ENCODE data around the gene PRTG. TPM values are rescaled to one million over a fixed set of nuclear protein-coding genes. Genes with fewer than 3 reads are reported as not detected.
"Not testable (repeated sequence)": the region's sequence is repeated elsewhere in the genome, so short reads cannot be mapped to it uniquely, and the experiment has no call there.

Gene PRTG
- total RNA-seq, 1 donor: 0.45 TPM

DNA sequence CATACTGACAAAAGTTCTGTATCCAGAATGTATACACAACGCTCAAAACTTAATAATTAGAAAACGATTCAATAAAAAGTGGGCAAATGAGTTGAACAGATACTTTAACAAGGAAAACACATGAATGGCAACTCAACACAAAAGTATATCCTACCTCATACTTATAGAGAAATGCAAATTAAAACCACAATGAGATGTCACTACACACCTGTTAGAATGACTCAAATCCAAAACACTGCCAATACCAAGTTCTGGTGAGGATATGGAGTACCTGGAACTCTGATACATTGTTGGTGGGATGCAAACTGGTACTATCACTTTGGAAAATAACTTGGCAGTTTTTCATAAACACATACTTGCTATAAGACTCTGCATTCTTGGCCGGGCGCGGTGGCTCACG lies 42.1 kb downstream of the PRTG start:
- H3K4me3 ChIP-seq (ENCODE audit: low read depth, low read length): no peak overlapping the region
- TF ChIP-seq, protein P1, sequence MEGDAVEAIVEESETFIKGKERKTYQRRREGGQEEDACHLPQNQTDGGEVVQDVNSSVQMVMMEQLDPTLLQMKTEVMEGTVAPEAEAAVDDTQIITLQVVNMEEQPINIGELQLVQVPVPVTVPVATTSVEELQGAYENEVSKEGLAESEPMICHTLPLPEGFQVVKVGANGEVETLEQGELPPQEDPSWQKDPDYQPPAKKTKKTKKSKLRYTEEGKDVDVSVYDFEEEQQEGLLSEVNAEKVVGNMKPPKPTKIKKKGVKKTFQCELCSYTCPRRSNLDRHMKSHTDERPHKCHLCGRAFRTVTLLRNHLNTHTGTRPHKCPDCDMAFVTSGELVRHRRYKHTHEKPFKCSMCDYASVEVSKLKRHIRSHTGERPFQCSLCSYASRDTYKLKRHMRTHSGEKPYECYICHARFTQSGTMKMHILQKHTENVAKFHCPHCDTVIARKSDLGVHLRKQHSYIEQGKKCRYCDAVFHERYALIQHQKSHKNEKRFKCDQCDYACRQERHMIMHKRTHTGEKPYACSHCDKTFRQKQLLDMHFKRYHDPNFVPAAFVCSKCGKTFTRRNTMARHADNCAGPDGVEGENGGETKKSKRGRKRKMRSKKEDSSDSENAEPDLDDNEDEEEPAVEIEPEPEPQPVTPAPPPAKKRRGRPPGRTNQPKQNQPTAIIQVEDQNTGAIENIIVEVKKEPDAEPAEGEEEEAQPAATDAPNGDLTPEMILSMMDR (IDR thresholded peaks at IDR 0.05; ENCODE audit: insufficient read depth, low read length): no peak
- DNase-seq (ENCODE audit: low read depth): no peak

DNA sequence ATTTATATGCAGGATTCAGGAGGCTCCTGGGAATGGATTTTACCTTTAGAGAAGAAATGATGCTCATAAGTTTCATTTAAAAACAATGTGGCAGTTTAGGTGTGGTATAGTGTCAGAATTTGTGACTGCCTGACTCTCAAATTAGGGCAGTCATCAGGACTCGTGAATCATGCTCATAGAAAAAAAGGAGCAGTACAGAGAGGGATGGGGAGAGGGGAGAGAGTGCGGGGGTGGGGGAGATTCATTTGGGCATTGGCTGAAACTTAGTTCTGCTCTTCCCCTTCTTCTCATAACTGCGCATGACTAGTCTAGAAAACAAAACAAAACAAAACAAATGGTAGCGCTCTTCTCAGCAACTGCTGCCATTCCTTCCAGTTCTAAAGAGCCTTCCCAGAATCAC lies 44.3 kb downstream of the PRTG start:
- TF ChIP-seq, protein P1 (IDR thresholded peaks at IDR 0.05; ENCODE audit: insufficient read depth, low read length): no peak
- no peak for DNase-seq (ENCODE audit: low read depth)

DNA sequence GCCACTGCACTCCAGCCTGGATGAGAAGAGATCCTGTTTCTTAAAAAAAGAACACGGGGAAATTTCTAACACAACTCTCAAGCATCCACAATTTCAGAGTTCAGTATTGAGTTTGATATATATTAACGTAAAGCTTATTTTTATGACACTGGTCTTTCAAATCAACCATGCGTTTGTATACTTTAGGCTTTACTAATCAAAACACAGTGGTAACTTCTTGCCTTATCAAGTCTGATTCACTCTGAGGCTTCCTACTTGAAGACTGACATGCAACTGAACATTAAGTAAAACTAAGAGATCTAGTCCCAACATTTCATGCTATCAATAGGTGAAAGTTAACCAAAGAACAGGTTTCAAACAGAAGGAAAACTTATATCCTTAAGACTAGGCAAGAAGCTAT lies 46.7 kb downstream of the PRTG start:
- no peak overlapping the region for H3K4me3 ChIP-seq (ENCODE audit: low read depth, low read length)
- TF ChIP-seq, protein P1 (IDR thresholded peaks at IDR 0.05; ENCODE audit: insufficient read depth, low read length): no peak
- DNase-seq (ENCODE audit: low read depth): no peak

More for the DNA sequence above, 44.3 kb downstream of the PRTG start:
- no peak overlapping the region for H3K4me3 ChIP-seq (ENCODE audit: low read depth, low read length)

DNA sequence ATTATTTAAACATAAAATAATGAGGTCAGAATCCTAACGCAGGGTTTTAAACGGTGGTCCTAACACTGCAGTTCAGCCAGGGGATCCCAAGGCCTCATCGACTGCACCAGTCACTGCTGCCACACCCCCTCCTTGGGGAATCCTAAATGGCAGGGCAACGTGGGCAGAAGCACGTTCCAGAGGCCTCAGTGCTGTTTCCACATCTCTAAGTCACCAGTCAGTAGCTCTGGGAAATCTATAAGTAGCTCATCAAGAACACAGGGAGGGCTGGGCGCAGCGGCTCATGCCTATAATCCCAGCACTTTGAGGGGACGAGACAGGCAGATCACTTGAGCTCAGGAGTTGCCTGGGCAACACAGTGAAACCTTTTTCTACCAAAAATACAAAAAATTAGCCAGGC lies 47.5 kb downstream of the PRTG start:
- TF ChIP-seq, protein P1 (IDR thresholded peaks at IDR 0.05; ENCODE audit: insufficient read depth, low read length): no peak
- H3K4me3 ChIP-seq (ENCODE audit: low read depth, low read length): no peak overlapping the region
- no peak for DNase-seq (ENCODE audit: low read depth)

DNA sequence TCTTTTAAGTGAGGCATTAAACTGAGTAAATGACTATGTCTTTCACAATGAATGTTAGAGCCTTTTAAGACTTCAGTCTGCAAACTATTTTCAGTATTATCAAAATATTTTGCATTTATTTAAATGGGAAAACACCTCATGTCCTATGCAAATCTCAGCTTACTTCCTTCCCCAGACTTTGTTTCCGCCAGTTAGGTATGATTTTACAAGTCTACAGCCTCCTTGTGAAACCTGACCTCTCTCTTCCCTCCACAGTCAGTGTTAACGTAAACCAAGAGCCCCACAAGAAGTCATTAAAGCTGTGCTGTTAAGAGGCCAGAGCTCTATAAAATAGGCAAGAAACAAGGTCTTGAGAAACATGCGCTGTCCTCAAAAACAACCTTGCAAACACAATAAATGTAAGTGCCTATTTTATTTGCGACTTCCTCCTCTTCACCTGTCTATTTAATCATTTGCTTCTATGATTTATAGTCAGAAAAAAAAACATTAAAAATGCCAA lies 48.3 kb downstream of the PRTG start:
- DNase-seq (ENCODE audit: low read depth): no peak
- H3K4me3 ChIP-seq (ENCODE audit: low read depth, low read length): no peak overlapping the region
- TF ChIP-seq, protein P1 (IDR thresholded peaks at IDR 0.05; ENCODE audit: insufficient read depth, low read length): no peak

DNA sequence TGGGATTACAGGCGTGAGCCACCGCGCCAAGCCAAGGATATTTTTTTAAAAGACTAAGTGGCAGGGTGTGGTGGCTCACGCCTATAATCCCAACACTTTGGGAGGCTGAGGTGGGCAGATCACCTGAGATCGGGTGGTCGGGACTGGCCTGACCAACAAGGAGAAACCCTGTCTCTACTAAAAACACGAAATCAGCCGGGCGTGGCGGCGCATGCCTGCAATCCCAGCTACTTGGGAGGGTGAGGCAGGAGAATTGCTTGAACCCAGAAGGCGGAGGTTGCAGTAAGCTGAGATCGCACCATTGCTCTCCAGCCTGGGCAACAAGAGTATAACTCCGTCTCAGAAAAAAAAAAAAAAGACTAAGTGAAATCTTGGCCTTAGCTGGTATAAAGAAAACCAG lies 49.8 kb downstream of the PRTG start:
- DNase-seq (ENCODE audit: low read depth): not testable (repeated sequence)

DNA sequence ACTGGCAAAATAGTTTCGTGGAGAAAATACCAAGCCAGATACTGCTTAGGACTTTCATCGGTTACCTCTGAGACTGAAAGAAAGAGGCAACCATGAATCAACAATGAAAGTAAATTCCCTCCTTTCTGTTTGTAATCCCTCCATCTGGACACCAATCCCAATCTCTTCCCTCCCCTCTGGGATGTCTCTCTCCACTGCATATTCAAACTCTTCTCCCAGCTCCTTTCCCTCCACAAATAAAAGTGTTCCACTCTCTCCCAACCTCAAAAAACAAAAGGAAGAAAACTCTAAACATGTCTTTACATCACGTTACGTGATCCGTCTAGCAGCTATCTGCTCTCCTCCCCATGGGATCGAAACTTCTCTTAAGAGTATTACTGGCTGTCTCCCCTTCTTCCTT lies 55.2 kb downstream of the PRTG start:
- TF ChIP-seq, protein P1 (IDR thresholded peaks at IDR 0.05; ENCODE audit: insufficient read depth, low read length): no peak
- no peak for DNase-seq (ENCODE audit: low read depth)

More for the DNA sequence above, 49.8 kb downstream of the PRTG start:
- H3K4me3 ChIP-seq (ENCODE audit: low read depth, low read length): not testable (repeated sequence)

More for the DNA sequence above, 55.2 kb downstream of the PRTG start:
- no peak overlapping the region for H3K4me3 ChIP-seq (ENCODE audit: low read depth, low read length)

All from fibroblast of the aortic adventitia (primary cell).